GM04503 (cell line): ENCODE results near the gene TMPRSS9.
"Not testable (repeated sequence)": the region's sequence is repeated elsewhere in the genome, so short reads cannot be mapped to it uniquely, and the experiment has no call there.

Experiments used
- DNase-seq: peaks from one replicate; pipeline ENCODE4 v3.0.0-alpha.2; 2012; ENCODE audit warnings: low read depth

Gene TMPRSS9

GRCh38 chr19:2438178-2438577 lies 78.1 kb downstream of the TMPRSS9 start:
- no peak for DNase-seq

GRCh38 chr19:2440515-2440914 lies 80.5 kb downstream of the TMPRSS9 start:
- DNase-seq, result no peak

DNA sequence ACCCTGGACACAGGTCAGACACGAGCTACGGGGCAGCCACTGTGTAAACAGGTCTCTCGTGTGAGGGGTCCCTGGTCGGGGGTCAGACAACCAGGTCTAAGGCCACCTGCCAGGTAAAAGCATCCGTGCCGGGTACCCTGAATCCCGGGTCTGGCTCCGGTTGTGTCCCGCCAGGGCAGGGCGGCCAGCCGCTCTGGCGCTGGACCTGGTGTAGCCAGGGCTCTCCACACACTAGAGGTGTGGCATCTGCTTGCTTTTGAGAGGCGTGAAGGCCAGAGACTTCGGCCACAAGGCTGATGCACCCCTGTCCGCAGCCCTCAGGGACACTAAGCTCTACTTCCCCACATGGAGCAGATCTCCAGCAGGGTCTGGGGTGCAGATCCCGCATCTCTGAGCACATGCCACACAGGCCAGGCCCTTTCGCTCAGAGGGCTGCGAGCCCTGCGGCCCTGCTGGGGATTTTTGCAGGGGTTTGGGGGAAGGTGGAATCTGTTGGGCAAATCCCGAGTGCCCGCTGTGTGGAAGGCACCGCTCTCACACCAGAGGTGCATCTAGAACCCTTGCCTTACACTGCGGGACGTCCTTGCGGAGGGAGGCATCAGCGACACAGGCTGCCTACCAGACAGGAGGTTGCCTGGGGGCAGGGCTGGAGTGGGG lies 81.2 kb downstream of the TMPRSS9 start:
- DNase-seq, result no peak

DNA sequence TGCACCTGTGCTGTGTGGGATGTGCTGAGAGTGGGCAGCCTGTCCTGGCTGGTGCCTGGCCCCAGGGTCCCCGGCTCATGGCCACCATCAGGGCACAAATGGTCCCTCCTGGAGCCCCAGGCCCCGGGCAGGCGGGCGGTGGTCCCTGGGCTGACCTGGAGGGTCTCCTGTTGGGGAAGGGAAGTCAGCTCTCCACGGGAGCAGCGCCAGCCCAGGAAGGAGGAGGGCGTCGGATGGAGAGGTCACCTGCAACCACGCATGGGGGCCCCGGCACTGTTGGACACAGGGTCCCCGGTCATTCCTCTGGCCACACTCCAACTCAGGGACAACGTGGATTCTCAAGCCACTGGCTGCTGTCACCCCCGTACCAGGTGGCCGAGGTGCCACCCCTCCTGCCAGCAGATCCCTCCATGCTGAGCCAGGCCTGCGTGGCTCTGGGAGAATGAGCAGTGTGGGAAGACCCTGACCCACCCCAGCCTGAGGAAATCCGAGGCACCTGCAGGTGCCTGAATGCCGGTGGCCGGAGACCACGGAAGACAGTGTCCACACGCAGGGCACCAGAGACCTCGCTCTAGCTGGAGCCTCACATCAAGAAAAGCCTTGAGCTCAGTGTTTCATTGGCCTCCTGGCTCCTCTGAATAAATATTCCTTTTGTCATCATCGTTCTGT lies 83.2 kb downstream of the TMPRSS9 start:
- no peak for DNase-seq

DNA sequence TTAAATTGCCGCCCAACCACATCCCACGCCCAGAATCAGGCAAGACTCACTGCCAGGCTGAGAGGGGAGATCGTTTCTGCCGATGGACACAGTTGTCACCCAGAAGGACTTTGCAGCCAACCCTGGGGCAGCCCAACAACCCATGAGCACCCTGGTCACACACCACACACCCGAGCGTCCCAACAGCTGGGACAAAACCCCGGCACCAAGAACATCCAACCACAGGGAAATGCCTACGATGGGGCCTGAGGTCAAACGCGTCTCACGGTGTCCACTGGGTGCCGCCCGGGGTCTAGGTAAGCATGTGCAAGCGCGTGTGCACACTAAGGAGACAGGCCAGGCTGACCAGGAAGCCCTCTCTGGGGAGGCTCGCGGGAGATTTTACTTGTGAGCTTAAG lies 83.7 kb downstream of the TMPRSS9 start:
- DNase-seq, result no peak

DNA sequence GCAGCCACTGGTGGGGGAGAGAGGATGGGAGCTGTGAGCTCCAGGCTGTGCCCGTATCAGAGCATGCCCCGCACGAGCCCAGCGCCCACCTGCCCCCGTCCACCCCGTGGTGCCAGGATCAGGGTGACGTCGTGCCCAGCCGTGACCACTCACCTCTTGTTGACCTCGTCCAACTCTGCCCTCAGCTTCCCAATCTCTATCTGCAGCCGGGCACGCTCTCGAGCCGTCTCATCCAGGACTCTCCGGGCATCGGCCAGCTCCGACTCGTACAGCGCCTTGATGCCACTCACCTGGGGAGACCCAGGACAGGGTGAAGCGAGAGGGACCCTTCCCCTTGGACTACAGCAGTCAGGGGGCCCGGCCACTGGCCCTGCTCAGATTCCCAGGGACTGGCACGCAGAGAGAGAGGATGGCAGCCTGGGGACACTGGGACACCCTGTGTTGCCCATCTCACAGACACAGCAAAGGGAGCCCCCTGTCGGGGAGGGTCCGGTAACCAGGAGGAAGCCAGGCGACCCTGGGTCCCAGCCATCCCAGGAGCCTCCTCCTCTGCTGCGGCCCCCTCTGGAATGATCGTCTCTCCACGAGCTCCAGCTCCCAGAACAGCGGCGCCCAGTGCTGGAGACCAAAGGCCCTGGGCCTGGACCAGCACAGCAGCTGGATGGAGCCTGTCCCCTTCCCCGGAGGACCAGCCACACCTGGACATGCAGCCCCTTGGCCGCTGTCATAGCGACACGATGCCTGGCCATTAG lies 84.4 kb downstream of the TMPRSS9 start:
- DNase-seq, result no peak

GRCh38 chr19:2446381-2446780 lies 86.3 kb downstream of the TMPRSS9 start:
- DNase-seq, result no peak

- no peak for DNase-seq
Observed at GRCh38 chr19:2449019-2449418, 89.0 kb downstream of the TMPRSS9 start.

DNA sequence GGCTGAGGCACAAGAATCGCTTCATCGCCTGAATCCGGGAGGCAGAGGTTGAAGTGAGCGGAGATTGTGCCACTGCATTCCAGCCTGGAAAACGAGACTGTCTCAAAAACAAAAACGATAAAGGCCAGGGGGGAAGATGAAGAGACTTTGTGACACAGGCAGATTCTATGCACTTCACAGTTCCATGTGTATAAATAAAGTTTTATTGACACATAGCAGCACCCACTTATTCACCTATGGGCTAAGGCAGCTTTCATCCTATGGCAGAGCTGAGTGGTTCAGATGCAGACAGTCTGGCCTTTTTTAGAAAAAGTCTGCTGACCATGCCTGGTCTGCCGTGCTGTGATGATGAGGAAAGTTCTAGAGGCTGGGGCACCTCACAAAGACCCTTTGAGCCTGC lies 91.1 kb downstream of the TMPRSS9 start:
- DNase-seq, result no peak

GRCh38 chr19:2451741-2452140 lies 91.7 kb downstream of the TMPRSS9 start:
- no peak for DNase-seq

GRCh38 chr19:2453431-2454025 lies 93.5 kb downstream of the TMPRSS9 start:
- no peak for DNase-seq

DNA sequence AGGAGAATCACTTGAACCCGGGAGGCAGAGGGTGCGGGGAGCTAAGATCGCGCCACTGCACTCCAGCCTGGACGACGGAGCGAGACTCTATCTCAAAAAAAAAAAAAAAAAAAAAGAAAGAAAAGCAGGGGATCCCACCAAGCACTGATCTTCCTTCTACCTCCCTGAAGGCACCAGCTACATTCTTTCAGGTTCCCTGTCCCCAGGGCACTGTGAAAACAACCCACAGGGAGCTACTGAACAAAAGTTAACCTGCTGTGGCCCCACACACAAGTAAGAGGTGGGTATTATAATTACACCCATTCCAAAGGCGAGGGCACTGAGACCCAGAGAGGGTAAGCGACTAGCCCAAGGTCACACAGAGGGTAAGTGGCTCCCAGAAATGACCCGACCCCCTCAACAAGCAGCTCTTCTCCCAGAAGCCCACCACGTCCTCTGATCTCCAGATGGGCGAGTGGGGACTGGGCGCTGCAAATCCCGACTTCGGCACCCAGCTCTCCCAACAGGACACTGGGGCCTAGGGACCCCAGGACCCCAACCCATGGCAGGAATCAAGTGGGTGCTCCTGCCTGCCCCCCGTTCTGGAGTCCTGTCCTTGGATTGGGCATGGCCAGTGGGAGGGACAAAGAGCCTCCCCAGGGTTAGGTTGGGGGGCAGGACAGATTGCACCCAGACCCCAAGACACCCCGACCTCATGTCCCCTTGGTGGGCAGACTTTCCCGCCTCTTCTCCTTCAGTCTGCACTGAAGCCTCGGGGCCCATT lies 94.3 kb downstream of the TMPRSS9 start:
- DNase-seq, result no peak

DNA sequence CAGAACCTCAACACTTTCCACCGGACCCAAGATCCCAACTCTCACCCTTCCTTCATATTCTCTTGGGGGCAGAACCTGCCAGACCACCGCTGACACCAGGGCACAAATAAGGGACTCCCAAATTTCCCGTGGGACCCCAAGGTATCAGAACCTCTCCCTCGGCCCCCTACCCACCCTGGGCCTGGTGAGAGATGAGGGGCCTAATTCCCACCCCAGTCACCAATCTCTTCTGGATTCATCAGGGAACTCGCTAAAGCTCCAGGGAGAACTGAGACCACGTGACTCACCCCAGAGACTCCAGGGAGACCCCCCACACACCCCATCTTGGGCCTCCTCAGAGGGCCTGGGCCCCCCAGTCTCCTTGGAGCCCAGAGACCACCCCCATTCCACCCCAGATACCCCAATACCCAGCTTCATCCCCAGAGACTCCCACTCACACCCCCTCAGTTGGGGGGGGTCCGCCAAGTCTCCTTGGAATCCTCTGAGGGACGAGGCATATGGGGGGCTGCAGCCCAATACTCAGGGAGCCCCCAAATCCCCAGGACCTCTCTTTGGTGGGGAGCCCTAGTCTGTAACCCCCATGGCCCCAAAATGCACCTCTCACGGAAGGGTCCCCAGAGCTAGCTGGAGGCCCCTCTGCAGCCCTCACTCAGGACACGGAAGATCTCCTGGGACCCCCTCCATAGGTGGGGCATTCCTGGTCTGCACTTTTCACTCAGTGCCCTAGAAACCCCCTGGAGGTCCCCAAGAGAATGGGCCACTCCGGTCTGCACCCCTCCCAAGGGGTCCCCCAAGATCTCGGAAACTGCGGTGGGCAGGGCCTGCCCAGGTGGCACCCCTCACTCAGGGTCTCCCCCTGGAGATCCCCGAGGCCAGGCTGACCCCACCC lies 95.1 kb downstream of the TMPRSS9 start:
- no peak for DNase-seq

GRCh38 chr19:2455851-2456570 lies 95.9 kb downstream of the TMPRSS9 start:
- no peak for DNase-seq

DNA sequence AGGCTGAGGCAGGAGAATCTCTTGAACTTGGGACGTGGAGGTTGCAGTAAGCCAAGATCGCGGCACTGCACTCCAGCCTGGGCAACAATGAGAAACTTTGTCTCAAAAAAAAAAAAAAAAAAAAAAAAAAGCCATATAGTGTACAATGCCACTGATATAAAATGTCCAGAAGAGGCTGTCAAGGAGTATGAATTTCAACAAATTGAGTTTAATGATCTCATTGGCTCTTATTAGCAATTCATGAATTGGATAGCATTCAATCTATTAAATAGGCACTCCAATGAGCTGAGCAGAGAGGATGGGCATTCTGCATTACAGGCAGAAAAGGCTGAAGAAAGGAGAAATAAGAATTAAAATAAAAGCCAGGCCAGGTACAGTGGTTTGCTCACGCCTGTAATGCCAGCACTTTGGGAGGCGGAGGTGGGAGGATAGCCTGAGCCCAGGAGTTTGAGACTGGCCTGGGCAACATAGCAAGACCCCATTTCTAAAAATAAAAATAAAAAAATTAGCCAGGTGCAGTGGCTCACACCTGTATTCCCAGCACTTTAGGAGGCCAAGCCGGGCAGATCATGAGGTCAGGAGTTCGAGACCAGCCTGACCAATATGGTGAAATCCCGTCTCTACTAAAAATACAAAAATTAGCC lies 97.5 kb downstream of the TMPRSS9 start:
- DNase-seq, result no peak

- no peak for DNase-seq
Observed at GRCh38 chr19:2458054-2458453, 98.0 kb downstream of the TMPRSS9 start.

DNA sequence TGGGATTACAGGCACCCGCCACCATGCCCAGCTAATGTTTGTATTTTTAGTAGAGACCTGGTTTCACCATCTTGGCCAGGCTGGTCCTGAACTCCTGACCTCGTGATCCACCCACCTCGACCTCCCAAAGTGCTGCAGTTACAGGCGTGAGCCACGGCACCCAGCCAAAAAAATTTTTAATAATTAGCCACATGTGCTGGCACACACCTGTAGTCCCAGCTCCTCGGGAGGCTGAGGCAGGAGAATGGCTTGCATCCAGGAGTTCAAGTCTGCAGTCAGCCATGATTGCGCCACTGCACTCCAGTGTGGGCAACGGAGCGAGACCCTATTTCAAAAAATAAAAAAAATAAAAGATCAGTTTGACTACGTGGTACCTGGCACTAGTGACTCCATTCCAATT lies 98.7 kb downstream of the TMPRSS9 start:
- not testable (repeated sequence) for DNase-seq

GRCh38 chr19:2460245-2460644 lies 100.2 kb downstream of the TMPRSS9 start:
- DNase-seq, result no peak

DNA sequence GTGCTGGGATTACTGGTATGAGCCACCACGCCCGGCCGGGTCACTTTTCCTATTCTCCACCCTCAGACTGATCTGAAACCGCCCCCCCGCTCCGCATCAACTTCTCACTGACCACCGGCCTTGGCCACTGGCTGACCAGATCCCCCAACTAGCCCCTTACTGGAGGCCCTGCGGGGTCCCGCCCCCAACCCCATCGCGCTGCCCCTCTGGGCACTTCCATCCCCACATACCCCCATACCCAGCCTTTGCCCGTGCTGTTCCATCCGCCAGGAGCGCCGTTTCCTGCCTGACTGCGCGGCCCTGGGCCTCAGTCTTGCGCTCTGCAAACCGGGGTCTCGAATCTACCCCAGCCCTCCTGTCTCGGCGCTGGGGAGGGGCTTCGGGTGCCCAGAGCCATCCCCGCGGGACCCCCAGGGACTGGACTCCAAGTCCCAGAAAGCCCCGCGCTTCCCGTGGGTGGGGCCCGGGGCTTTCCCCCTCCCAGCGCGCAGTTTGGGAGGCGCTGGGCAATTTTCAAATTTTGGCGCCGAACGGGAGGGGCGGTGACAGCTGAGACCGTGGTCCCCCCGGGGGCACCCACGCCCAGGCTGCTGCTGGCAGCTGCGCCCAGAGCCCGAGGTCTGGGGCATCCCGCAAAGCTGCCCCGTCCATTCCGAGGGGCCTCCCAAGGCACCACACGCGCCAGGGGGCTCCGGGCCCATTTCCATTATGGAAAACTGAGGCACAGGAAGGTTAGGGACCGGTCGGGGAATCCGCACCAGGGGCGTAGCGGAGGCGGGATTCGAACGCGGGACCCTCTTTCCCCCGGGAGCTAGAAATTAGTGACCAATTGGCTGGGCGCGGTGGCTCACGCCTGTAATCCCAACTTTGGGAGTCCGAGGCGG lies 101.9 kb downstream of the TMPRSS9 start:
- no peak for DNase-seq
